HepG2 (cell line): ENCODE data around the gene TMEM132D.

Source experiments
- HDAC6 ChIP-seq: fragments of 200-600 bp; sonication (generic); IDR thresholded peaks from 2 replicates; pipeline ENCODE4 v1.7.0; 2017; ENCODE audit warnings: mild to moderate bottlenecking, antibody characterized with exemption, low read length, low read depth
- TEF ChIP-seq: sonication (generic); formaldehyde crosslinking; IDR thresholded peaks from 2 replicates; pipeline ENCODE4 v1.5.0; 2020; ENCODE audit warnings: missing genetic modification reagents
- USF2 ChIP-seq, 2 experiments: sonication (generic) in 1 of 2; formaldehyde crosslinking in 1 of 2; IDR thresholded peaks; 2 replicates each; pipeline versions ENCODE4 v1.5.1 to v1.6.1; 2011 to 2020; ENCODE audit warnings: borderline replicate concordance in 1 of 2, low read depth in 1 of 2, low read length in 1 of 2, mild to moderate bottlenecking in 1 of 2, missing genetic modification reagents in 1 of 2, moderate library complexity in 1 of 2

- TF ChIP-seq TEF (CRISPR knock-in tag) (no peak), USF2 (IDR thresholded peaks at IDR 0.05; ENCODE audit: low read depth, low read length) (no peak), USF2 (CRISPR knock-in tag; IDR thresholded peaks at IDR 0.05; ENCODE audit: borderline replicate concordance) (no peak), HDAC6 (no peak)
These were observed 669.6 kb downstream of the TMEM132D start for GRCh38 chr12:129234209-129234608.
